Measurements from ENCODE around the gene UBXN2A.
A peak's percentile ranks its signal among the peaks of the same experiment; 100 is the strongest.
"Not testable (repeated sequence)": the region's sequence is repeated elsewhere in the genome, so short reads cannot be mapped to it uniquely, and the experiment has no call there.

UBXN2A gene

GRCh38 chr2:23944976-23945375 is 4.7 kb downstream of the UBXN2A start:
- Histone ChIP-seq H3K4me2 (ENCODE audit: low read depth, low read length, poor library complexity, severe bottlenecking) (no peak overlapping the region), H3K9me2 (replicated peaks; ENCODE audit: insufficient read depth, low read length) (no peaks in the 10 kb centered on the region), H3K4me3 (ENCODE audit: insufficient read depth, low read length, poor library complexity, severe bottlenecking) (no peak overlapping the region), H3K79me2 (ENCODE audit: insufficient read depth, low read length) (peaks cover 65% of the 10 kb centered on the region), H3K27ac (ENCODE audit: low read depth, low read length) (no peak overlapping the region), H3F3A (ENCODE audit: insufficient read depth) (0 out of 2 replicates have a peak, but pooled peaks cover 5% of the 10 kb centered on the region), H3K27me3 (ENCODE audit: low read length) (no peaks in the 10 kb centered on the region), H3K36me3 (ENCODE audit: low read length) (no peaks in the 10 kb centered on the region), H3K9ac (ENCODE audit: low read length) (no peak overlapping the region), H2AFZ (ENCODE audit: low read depth, low read length, severe bottlenecking) (no peak overlapping the region), H4K20me1 (ENCODE audit: low read depth, low read length) (no peaks in the 10 kb centered on the region), H3K9me3 (ENCODE audit: insufficient read depth, low read length) (no peaks in the 10 kb centered on the region)
- TF ChIP-seq EZH2phosphoT487 (conservative IDR thresholded peaks at IDR 0.05; ENCODE audit: low read length) (no peak), CTCF (IDR thresholded peaks at IDR 0.05; ENCODE audit: insufficient read depth, low read length, poor library complexity, severe bottlenecking) (no peak)

GRCh38 chr2:23947350-23947749 is 7.1 kb downstream of the UBXN2A start:
- Histone ChIP-seq H3K27ac (ENCODE audit: low read depth, low read length) (no peak overlapping the region), H3K79me2 (ENCODE audit: insufficient read depth, low read length) (peaks cover 61% of the 10 kb centered on the region), H3K9ac (ENCODE audit: low read length) (no peak overlapping the region), H3K9me3 (ENCODE audit: insufficient read depth, low read length) (no peaks in the 10 kb centered on the region), H3K27me3 (ENCODE audit: low read length) (no peaks in the 10 kb centered on the region), H3K36me3 (ENCODE audit: low read length) (no peaks in the 10 kb centered on the region), H3F3A (ENCODE audit: insufficient read depth) (no peaks in the 10 kb centered on the region), H3K4me2 (ENCODE audit: low read depth, low read length, poor library complexity, severe bottlenecking) (peak overlapping the region; percentile 7), H3K9me2 (replicated peaks; ENCODE audit: insufficient read depth, low read length) (no peaks in the 10 kb centered on the region), H3K4me3 (ENCODE audit: insufficient read depth, low read length, poor library complexity, severe bottlenecking) (no peak overlapping the region), H2AFZ (ENCODE audit: low read depth, low read length, severe bottlenecking) (no peak overlapping the region), H4K20me1 (ENCODE audit: low read depth, low read length) (no peaks in the 10 kb centered on the region)
- TF ChIP-seq CTCF (IDR thresholded peaks at IDR 0.05; ENCODE audit: insufficient read depth, low read length, poor library complexity, severe bottlenecking) (no peak), EZH2phosphoT487 (conservative IDR thresholded peaks at IDR 0.05; ENCODE audit: low read length) (no peak)

GRCh38 chr2:23952558-23952957 is 12.3 kb downstream of the UBXN2A start:
- not testable (repeated sequence) for H4K20me1 ChIP-seq (ENCODE audit: low read depth, low read length); H3K4me3 ChIP-seq (ENCODE audit: insufficient read depth, low read length, poor library complexity, severe bottlenecking); H3K36me3 ChIP-seq (ENCODE audit: low read length); H3K9me3 ChIP-seq (ENCODE audit: insufficient read depth, low read length); H3K27me3 ChIP-seq (ENCODE audit: low read length); H3F3A ChIP-seq (ENCODE audit: insufficient read depth); H2AFZ ChIP-seq (ENCODE audit: low read depth, low read length, severe bottlenecking); H3K27ac ChIP-seq (ENCODE audit: low read depth, low read length); H3K9ac ChIP-seq (ENCODE audit: low read length); H3K9me2 ChIP-seq (replicated peaks; ENCODE audit: insufficient read depth, low read length); H3K4me2 ChIP-seq (ENCODE audit: low read depth, low read length, poor library complexity, severe bottlenecking)
- H3K79me2 ChIP-seq (ENCODE audit: insufficient read depth, low read length) = peaks cover 50% of the 10 kb centered on the region

- H3K9me2 ChIP-seq (replicated peaks; ENCODE audit: insufficient read depth, low read length) = no peaks in the 10 kb centered on the region
- no peak overlapping the region for H3K27ac ChIP-seq (ENCODE audit: low read depth, low read length)
- H3K79me2 ChIP-seq (ENCODE audit: insufficient read depth, low read length) = peaks cover 47% of the 10 kb centered on the region
Observed at GRCh38 chr2:23953625-23954024, 13.4 kb downstream of the UBXN2A start.

More at GRCh38 chr2:23953625-23954024, 13.4 kb downstream of the UBXN2A start:
- Histone ChIP-seq H3K9ac (ENCODE audit: low read length) (no peak overlapping the region), H3K4me2 (ENCODE audit: low read depth, low read length, poor library complexity, severe bottlenecking) (no peak overlapping the region), H3F3A (ENCODE audit: insufficient read depth) (0 out of 2 replicates have a peak, but pooled peaks cover 4% of the 10 kb centered on the region), H2AFZ (ENCODE audit: low read depth, low read length, severe bottlenecking) (no peak overlapping the region), H3K9me3 (ENCODE audit: insufficient read depth, low read length) (no peaks in the 10 kb centered on the region), H4K20me1 (ENCODE audit: low read depth, low read length) (no peaks in the 10 kb centered on the region), H3K36me3 (ENCODE audit: low read length) (0 out of 2 replicates have a peak, but pooled peaks cover 2% of the 10 kb centered on the region), H3K27me3 (ENCODE audit: low read length) (no peaks in the 10 kb centered on the region), H3K4me3 (ENCODE audit: insufficient read depth, low read length, poor library complexity, severe bottlenecking) (no peak overlapping the region)
- TF ChIP-seq CTCF (IDR thresholded peaks at IDR 0.05; ENCODE audit: insufficient read depth, low read length, poor library complexity, severe bottlenecking) (no peak), EZH2phosphoT487 (conservative IDR thresholded peaks at IDR 0.05; ENCODE audit: low read length) (no peak)
